GM23338 (cell line): ENCODE data around the gene ICAM2. TPM values are rescaled to one million over a fixed set of nuclear protein-coding genes. Genes with fewer than 3 reads are reported as not detected.

Source experiments
- ATAC-seq: fragments of 200-7000 bp; cut with Tn5 transposase; 3 replicates; pipeline ENCODE4 v1.9.1; 2020
- DNase-seq: peaks from one replicate; pipeline ENCODE4 v3.0.0-alpha.2; 2015; ENCODE audit warnings: low spot score
- H2AFZ ChIP-seq: fragments of 200-600 bp; sonication (generic); 2 replicates; pipeline ENCODE4 v1.8.0; 2016; ENCODE audit warnings: antibody characterized with exemption, mild to moderate bottlenecking, moderate library complexity
- H3F3A ChIP-seq: fragments of 200-600 bp; sonication (generic); replicated peaks from 2 replicates; pipeline ENCODE4 v1.8.0; 2017; ENCODE audit warnings: antibody characterized with exemption, mixed run types, low read depth
- H3K27ac ChIP-seq: fragments of 200-600 bp; sonication (generic); 2 replicates; pipeline ENCODE4 v1.6.1; 2016; ENCODE audit warnings: low read depth
- H3K27me3 ChIP-seq: fragments of 200-600 bp; sonication (generic); 2 replicates; pipeline ENCODE4 v1.8.0; 2016; ENCODE audit warnings: mild to moderate bottlenecking, mixed run types, moderate library complexity; ENCODE audit not compliant: insufficient read depth
- H3K36me3 ChIP-seq: fragments of 200-600 bp; sonication (generic); 2 replicates; pipeline ENCODE4 v1.8.0; 2016; ENCODE audit warnings: mild to moderate bottlenecking; ENCODE audit not compliant: insufficient read depth
- H3K4me1 ChIP-seq: fragments of 200-600 bp; sonication (generic); 2 replicates; pipeline ENCODE4 v1.8.0; 2016; ENCODE audit warnings: mild to moderate bottlenecking, moderate library complexity; ENCODE audit not compliant: insufficient read depth
- H3K4me2 ChIP-seq: fragments of 200-600 bp; sonication (generic); 2 replicates; pipeline ENCODE4 v1.7.1; 2017; ENCODE audit warnings: mixed run types
- H3K4me3 ChIP-seq: fragments of 200-600 bp; sonication (generic); 2 replicates; pipeline ENCODE4 v1.6.1; 2016; ENCODE audit warnings: mixed run types
- H3K79me2 ChIP-seq: fragments of 200-600 bp; sonication (generic); replicated peaks from 2 replicates; pipeline ENCODE4 v1.8.0; 2017; ENCODE audit warnings: mild to moderate bottlenecking; ENCODE audit not compliant: insufficient read depth
- H3K9me2 ChIP-seq: fragments of 200-600 bp; sonication (generic); 2 replicates; pipeline ENCODE4 v1.8.0; 2017; ENCODE audit not compliant: insufficient read depth
- H4K20me1 ChIP-seq: fragments of 200-600 bp; sonication (generic); replicated peaks from 2 replicates; pipeline ENCODE4 v1.8.0; 2017; ENCODE audit warnings: mild to moderate bottlenecking; ENCODE audit not compliant: insufficient read depth
- H3K27ac Mint-ChIP-seq: 2 replicates; pipeline ENCODE4 v1.8.0; 2020; ENCODE audit warnings: inconsistent platforms, mild to moderate bottlenecking, moderate library complexity, mixed read lengths
- H3K27me3 Mint-ChIP-seq: 3 replicates; pipeline ENCODE4 v1.8.0; 2022; ENCODE audit warnings: low read depth, mild to moderate bottlenecking, moderate library complexity, mixed read lengths, inconsistent platforms; ENCODE audit not compliant: insufficient read depth, poor library complexity
- H3K36me3 Mint-ChIP-seq: 3 replicates; pipeline ENCODE4 v1.8.0; 2021; ENCODE audit warnings: low read depth, mild to moderate bottlenecking, inconsistent platforms, moderate library complexity, mixed read lengths
- H3K4me1 Mint-ChIP-seq: 3 replicates; pipeline ENCODE4 v1.8.0; 2020; ENCODE audit warnings: mild to moderate bottlenecking, inconsistent platforms, mixed read lengths
- H3K4me3 Mint-ChIP-seq: 3 replicates; pipeline ENCODE4 v1.8.0; 2021; ENCODE audit warnings: moderate library complexity, mild to moderate bottlenecking, inconsistent platforms, mixed read lengths
- H3K9me3 Mint-ChIP-seq: 3 replicates; pipeline ENCODE4 v1.8.0; 2020; ENCODE audit warnings: moderate library complexity, mild to moderate bottlenecking, inconsistent platforms, mixed read lengths
- CREB1 ChIP-seq: fragments of 250-450 bp; sonication (Bioruptor Pico); IDR thresholded peaks from 2 replicates; pipeline ENCODE4 v1.5.0; 2020; ENCODE audit warnings: low read depth, mild to moderate bottlenecking, moderate library complexity
- CTCF ChIP-seq, 2 experiments: fragments of 200-600 bp in 1 of 2; sonication (generic) in 1 of 2; conservative IDR thresholded peaks; 2 replicates each; pipeline versions ENCODE4 v1.5.1 to v1.6.1; 2016 to 2017; ENCODE audit warnings: antibody characterized with exemption in 2 of 2, low read depth in 2 of 2, mild to moderate bottlenecking in 2 of 2, moderate library complexity in 1 of 2
- ETS1 ChIP-seq: IDR thresholded peaks from 2 replicates; pipeline ENCODE4 v1.6.1; 2016; ENCODE audit warnings: antibody characterized with exemption
- EZH2 ChIP-seq: fragments of 200-600 bp; sonication (generic); IDR thresholded peaks from one replicate; pipeline ENCODE4 v1.8.0; 2017; ENCODE audit warnings: antibody characterized with exemption, mild to moderate bottlenecking, low read depth; ENCODE audit not compliant: unreplicated experiment
- EZH2phosphoT487 ChIP-seq: fragments of 200-600 bp; sonication (generic); IDR thresholded peaks from one replicate; pipeline ENCODE4 v1.8.1; 2018; ENCODE audit warnings: antibody characterized with exemption; ENCODE audit not compliant: unreplicated experiment
- JUNB ChIP-seq: IDR thresholded peaks from one replicate; pipeline ENCODE4 v1.6.1; 2016; ENCODE audit warnings: antibody characterized with exemption; ENCODE audit not compliant: unreplicated experiment
- POLR2AphosphoS5 ChIP-seq: IDR thresholded peaks from 2 replicates; pipeline ENCODE4 v1.6.1; 2016; ENCODE audit warnings: antibody characterized with exemption, low read depth
- STAT1 ChIP-seq: IDR thresholded peaks from one replicate; pipeline ENCODE4 v1.6.1; 2016; ENCODE audit warnings: antibody characterized with exemption; ENCODE audit not compliant: unreplicated experiment
- ZNF331 ChIP-seq: fragments of 250-450 bp; sonication (Bioruptor Pico); IDR thresholded peaks from 2 replicates; pipeline ENCODE4 v1.5.0; 2020; ENCODE audit warnings: low read depth, mild to moderate bottlenecking, moderate library complexity
- polyA plus RNA-seq: library from polyadenylated mRNA; unstranded; fragments of >200 nt; fragmentation: Nextera tagmentation; extraction: Ambion mirVana; gene quantifications from 2 replicates; pipeline ENCODE4 v1.2.1, GENCODE V29; 2016
- total RNA-seq: library from RNA; depleted of rRNA; stranded (reverse); fragments of >200 nt; shearing (Covaris generic); gene quantifications from 2 replicates; pipeline ENCODE4 v1.2.3, GENCODE V29; 2014

ICAM2 gene
- total and polyA plus RNA-seq, 2 experiments from 2014 or later: 0.31 to 0.86 TPM

- H2AFZ ChIP-seq: no peak overlapping the region
- TF ChIP-seq ETS1 (no peak), JUNB (no peak), CTCF (conservative IDR thresholded peaks at IDR 0.05; ENCODE audit: low read depth in 2 of 2) (no peak), STAT1 (no peak), CREB1 (CRISPR knock-in tag) (no peak)
- no peaks in the 10 kb centered on the region for H3K79me2 ChIP-seq
- H3K4me2 ChIP-seq: no peak overlapping the region
- no peaks in the 10 kb centered on the region for H3K36me3 ChIP-seq
- ATAC-seq (no peak), DNase-seq (no peak)
- Mint-ChIP-seq H3K9me3 (no peaks in the 10 kb centered on the region), H3K27ac (no peak overlapping the region), H3K36me3 (no peaks in the 10 kb centered on the region), H3K4me3 (no peak overlapping the region), H3K27me3 (peaks cover 10% of the 10 kb centered on the region), H3K4me1 (peaks cover 15% of the 10 kb centered on the region)
- no peak overlapping the region for H3K4me3 ChIP-seq
- no peaks in the 10 kb centered on the region for H3K9me2 ChIP-seq
- no peak overlapping the region for H3K27ac ChIP-seq
- H3F3A ChIP-seq: no peaks in the 10 kb centered on the region
- no peaks in the 10 kb centered on the region for H3K27me3 ChIP-seq
- H4K20me1 ChIP-seq: no peaks in the 10 kb centered on the region
- no peaks in the 10 kb centered on the region for H3K4me1 ChIP-seq
These were observed 15.3 kb downstream of the ICAM2 start for GRCh38 chr17:64004903-64005733.

- Mint-ChIP-seq H3K4me1 (peaks cover 15% of the 10 kb centered on the region), H3K27me3 (peaks cover 18% of the 10 kb centered on the region), H3K27ac (no peak overlapping the region), H3K36me3 (no peaks in the 10 kb centered on the region), H3K4me3 (no peak overlapping the region), H3K9me3 (no peaks in the 10 kb centered on the region; the same call in 2 of the 3 replicates)
- H3K4me3 ChIP-seq: no peak overlapping the region
- no peak overlapping the region for H2AFZ ChIP-seq
- H3K79me2 ChIP-seq: no peaks in the 10 kb centered on the region
- no peak overlapping the region for H3K27ac ChIP-seq
- no peaks in the 10 kb centered on the region for H3K36me3 ChIP-seq
- H3F3A ChIP-seq: no peaks in the 10 kb centered on the region
- ATAC-seq (no peak), DNase-seq (no peak)
- no peaks in the 10 kb centered on the region for H3K9me2 ChIP-seq
- no peak for TF ChIP-seq STAT1
- no peak for TF ChIP-seq EZH2phosphoT487
- TF ChIP-seq EZH2: no peak
- no peak for TF ChIP-seq ZNF331 (CRISPR knock-in tag)
- no peak for TF ChIP-seq POLR2AphosphoS5
- H3K4me1 ChIP-seq: no peaks in the 10 kb centered on the region
- H3K27me3 ChIP-seq: peaks cover 6% of the 10 kb centered on the region; the same call in 1 of the 2 replicates
- no peaks in the 10 kb centered on the region for H4K20me1 ChIP-seq
- H3K4me2 ChIP-seq: no peak overlapping the region
These were observed 16.1 kb downstream of the ICAM2 start for GRCh38 chr17:64004218-64004770.
